ENCODE data around the gene NT5DC3. TPM values are rescaled to one million over a fixed set of nuclear protein-coding genes. Genes with fewer than 3 reads are reported as not detected.

Gene NT5DC3
- total and polyA plus RNA-seq, 9 of the 15 experiments (the other 6 are each of a cell fraction or from before 2014, with no cell fraction given), result 6.3 to 33.5 (median 24.5) TPM

- peak; percentile 97 for TF ChIP-seq FOSL1 (tag; conservative IDR thresholded peaks at IDR 0.05)
- no peak for TF ChIP-seq PREB (CRISPR knock-in tag; IDR thresholded peaks at IDR 0.05)
- no peak for TF ChIP-seq ZFP30 (CRISPR knock-in tag; IDR thresholded peaks at IDR 0.05; ENCODE audit: borderline replicate concordance)
- no peak for TF ChIP-seq MTA2 (IDR thresholded peaks at IDR 0.05; ENCODE audit: low read depth)
- 0 out of 2 replicates have a peak, but pooled peaks have one; percentile 30 for TF ChIP-seq SMARCA4 (IDR thresholded peaks at IDR 0.05)
- no peak for TF ChIP-seq TARDBP (IDR thresholded peaks at IDR 0.05)
- no peak for TF ChIP-seq CREB1 (IDR thresholded peaks at IDR 0.05)
- no peak; the same call in 1 of the 2 replicates for TF ChIP-seq CREB1 (CRISPR knock-in tag; IDR thresholded peaks at IDR 0.05)
- TF ChIP-seq ZBTB9 (CRISPR knock-in tag; IDR thresholded peaks at IDR 0.05), result peak; percentile 63; the same call in 1 of the 2 replicates
- no peak for TF ChIP-seq BCLAF1 (IDR thresholded peaks at IDR 0.05; ENCODE audit: borderline replicate concordance in 1 of 2, control insufficient read depth in 1 of 2, low read depth in 2 of 2, low read length in 1 of 2)
- TF ChIP-seq JUND (IDR thresholded peaks at IDR 0.05; ENCODE audit: borderline replicate concordance, low read depth, low read length), result peak; percentile 90
- TF ChIP-seq JUND (tag; IDR thresholded peaks at IDR 0.05; ENCODE audit: borderline replicate concordance, low read depth, low read length), result peak; percentile 90; the same call in 2 of the 3 replicates
- no peak for TF ChIP-seq HNRNPLL (IDR thresholded peaks at IDR 0.05; ENCODE audit: low read depth, low read length, poor library complexity, severe bottlenecking)
- TF ChIP-seq JUNB (CRISPR knock-in tag; conservative IDR thresholded peaks at IDR 0.05), result no peak
- TF ChIP-seq PTRF (tag; IDR thresholded peaks at IDR 0.05), result peak; percentile 82
- TF ChIP-seq ZBTB26 (CRISPR knock-in tag; IDR thresholded peaks at IDR 0.05), result 0 out of 2 replicates have a peak, but pooled peaks have one; percentile 49
- no peak for TF ChIP-seq NR2C2 (CRISPR knock-in tag; IDR thresholded peaks at IDR 0.05)
- peak; percentile 84 for TF ChIP-seq NR2C2 (tag; IDR thresholded peaks at IDR 0.05)
- TF ChIP-seq TFE3 (CRISPR knock-in tag; IDR thresholded peaks at IDR 0.05), result 0 out of 2 replicates have a peak, but pooled peaks have one; percentile 14
- TF ChIP-seq ATF7 (IDR thresholded peaks at IDR 0.05), result peak; percentile 48; the same call in 1 of the 2 replicates
Observed at GRCh38 chr12:103858953-103859601, 18.0 kb upstream of the NT5DC3 start (continued).
